Karpas-422 (cell line): Measurements from ENCODE around the gene UCKL1. TPM values are rescaled to one million over a fixed set of nuclear protein-coding genes. Genes with fewer than 3 reads are reported as not detected.

ENCODE experiments used
- DNase-seq: peaks from one replicate; pipeline ENCODE4 v3.0.0-alpha.2; 2015
- H2AFZ ChIP-seq: fragments of 200-600 bp; sonication (generic); 2 replicates; pipeline ENCODE4 v1.6.1; 2014; ENCODE audit warnings: antibody characterized with exemption, low read length, mixed read lengths
- H3K27ac ChIP-seq: fragments of 200-600 bp; sonication (generic); 2 replicates; pipeline ENCODE4 v1.5.1; 2014; ENCODE audit warnings: mild to moderate bottlenecking, low read length, moderate library complexity
- H3K27me3 ChIP-seq: fragments of 200-600 bp; sonication (generic); 2 replicates; pipeline ENCODE4 v1.6.1; 2014; ENCODE audit warnings: low read length, mixed read lengths
- H3K36me3 ChIP-seq: fragments of 200-600 bp; sonication (generic); 2 replicates; pipeline ENCODE4 v1.6.1; 2014; ENCODE audit warnings: low read length, mixed read lengths; ENCODE audit not compliant: insufficient read depth
- H3K4me1 ChIP-seq: fragments of 200-600 bp; sonication (generic); 2 replicates; pipeline ENCODE4 v1.6.1; 2014; ENCODE audit warnings: mild to moderate bottlenecking, low read length, mixed read lengths
- H3K4me2 ChIP-seq: fragments of 200-600 bp; sonication (generic); 2 replicates; pipeline ENCODE4 v1.6.1; 2014; ENCODE audit warnings: low read length, low read depth, mild to moderate bottlenecking; ENCODE audit not compliant: poor library complexity, severe bottlenecking
- H3K4me3 ChIP-seq: fragments of 200-600 bp; sonication (generic); 2 replicates; pipeline ENCODE4 v1.5.1; 2014; ENCODE audit warnings: mild to moderate bottlenecking, antibody characterized with exemption, low read length, mixed read lengths
- H3K79me2 ChIP-seq: fragments of 200-600 bp; sonication (generic); 2 replicates; pipeline ENCODE4 v1.6.1; 2014; ENCODE audit warnings: mild to moderate bottlenecking, low read length, mixed read lengths
- H3K9ac ChIP-seq: fragments of 200-600 bp; sonication (generic); 2 replicates; pipeline ENCODE4 v1.6.0; 2014; ENCODE audit warnings: low read length
- H3K9me2 ChIP-seq: fragments of 200-600 bp; sonication (generic), shearing (Covaris generic); replicated peaks from 2 replicates; pipeline ENCODE4 v1.6.0; 2014; ENCODE audit warnings: mild to moderate bottlenecking, low read length, moderate library complexity; ENCODE audit not compliant: insufficient read depth
- H3K9me3 ChIP-seq: fragments of 300-700, 200-600 bp; sonication (generic); 2 replicates; pipeline ENCODE4 v1.6.1; 2014; ENCODE audit warnings: low read length, mixed read lengths
- H4K20me1 ChIP-seq: fragments of 200-600 bp; sonication (generic); 2 replicates; pipeline ENCODE4 v1.6.1; 2014; ENCODE audit warnings: mild to moderate bottlenecking, antibody characterized with exemption, low read length, low read depth; ENCODE audit not compliant: insufficient read depth
- total RNA-seq: library from RNA; depleted of rRNA; stranded (reverse); fragments of >200 nt; shearing (Covaris generic); gene quantifications from 2 replicates; pipeline ENCODE4 v1.2.3, GENCODE V29; 2014; ENCODE audit warnings: low replicate concordance

The UCKL1 gene
- total RNA-seq, 1 experiment from 2014 or later = 32.3 TPM

DNA sequence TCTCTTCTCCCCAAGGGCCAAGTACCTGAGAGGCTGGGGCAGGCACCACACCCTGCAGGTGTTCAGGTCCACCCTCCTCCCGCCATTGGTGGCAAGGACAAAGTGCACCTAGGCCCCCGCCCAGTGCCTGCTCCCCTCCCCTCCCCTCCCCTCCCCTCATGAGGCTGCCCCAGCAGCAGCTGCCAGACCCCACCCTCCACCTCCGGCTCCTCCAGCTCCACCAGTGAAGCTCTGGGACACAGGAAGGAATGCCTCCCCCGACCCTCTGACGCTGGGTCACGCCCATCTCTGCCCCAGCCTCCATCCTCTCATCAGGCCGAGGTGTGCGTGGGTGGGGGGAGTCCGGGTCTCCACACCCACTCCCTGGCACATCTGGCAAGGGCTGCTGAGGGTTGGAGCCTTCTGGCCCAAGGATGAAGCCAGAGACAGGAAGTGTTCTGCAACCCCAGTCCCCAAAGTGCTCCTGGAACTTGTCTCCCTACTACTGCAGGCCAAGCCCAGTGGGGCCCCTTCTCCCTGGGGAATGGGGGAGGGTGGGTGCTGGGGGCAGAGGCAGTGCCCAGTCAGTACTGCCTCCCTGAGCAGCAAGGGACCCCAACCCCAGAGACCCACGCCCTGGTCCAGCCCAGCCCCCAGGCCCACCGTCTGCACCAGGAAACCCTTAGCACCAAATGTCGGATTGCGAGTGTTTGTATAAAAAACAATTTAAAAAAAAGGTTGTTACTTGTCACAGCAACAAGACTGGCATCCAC lies 1.6 kb upstream of the UCKL1 start:
- peak overlapping the region; percentile 74 for H3K9ac ChIP-seq
- no peaks in the 10 kb centered on the region for H3K9me3 ChIP-seq
- H3K27ac ChIP-seq = no peak overlapping the region
- peak overlapping the region; percentile 45; the same call in 1 of the 2 replicates for H2AFZ ChIP-seq
- peaks cover 29% of the 10 kb centered on the region for H3K79me2 ChIP-seq
- DNase-seq = peak; percentile 58
- H3K4me3 ChIP-seq = peak overlapping the region; percentile 72; the same call in 1 of the 2 replicates
- H3K4me1 ChIP-seq = peaks cover 42% of the 10 kb centered on the region
- H4K20me1 ChIP-seq = peaks cover 18% of the 10 kb centered on the region; the same call in 1 of the 2 replicates
- H3K27me3 ChIP-seq = no peaks in the 10 kb centered on the region
- no peaks in the 10 kb centered on the region for H3K36me3 ChIP-seq
- H3K9me2 ChIP-seq = no peaks in the 10 kb centered on the region
- peak overlapping the region; percentile 97 for H3K4me2 ChIP-seq

DNA sequence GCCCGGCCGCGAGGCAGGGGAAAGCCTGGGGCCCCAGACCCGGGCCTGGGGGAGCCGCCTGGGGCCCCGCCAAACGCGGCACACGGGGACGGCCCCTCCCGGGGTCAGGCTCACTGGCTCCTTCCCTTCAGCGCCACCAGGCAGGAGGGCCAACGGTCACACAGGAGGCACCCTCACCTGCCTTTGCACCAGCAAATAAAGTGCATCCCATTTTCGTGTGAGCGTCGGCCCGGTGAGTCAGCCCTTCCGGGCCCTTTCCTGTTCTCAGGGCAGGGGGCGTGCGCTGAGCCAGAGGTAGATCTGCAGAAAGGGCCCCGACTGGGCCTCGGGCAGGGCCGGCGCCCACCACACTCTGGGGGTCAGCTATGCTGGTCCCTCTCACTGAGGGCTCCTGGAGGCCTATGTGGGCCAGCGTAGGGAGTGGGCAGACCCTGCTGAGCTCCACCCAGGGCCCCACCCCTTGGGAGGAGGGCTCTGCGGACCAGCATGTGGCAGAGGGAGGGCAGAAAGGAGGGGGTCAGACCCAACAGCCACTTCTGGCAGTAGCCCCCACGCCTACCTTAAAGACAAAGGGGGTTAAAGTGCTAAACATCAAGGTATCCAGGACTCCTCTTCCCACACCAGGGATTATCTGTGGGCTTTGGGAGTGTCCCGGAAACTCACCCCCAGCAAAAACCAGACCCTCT lies 931 bp upstream of the UCKL1 start:
- no peaks in the 10 kb centered on the region for H3K9me2 ChIP-seq

DNA sequence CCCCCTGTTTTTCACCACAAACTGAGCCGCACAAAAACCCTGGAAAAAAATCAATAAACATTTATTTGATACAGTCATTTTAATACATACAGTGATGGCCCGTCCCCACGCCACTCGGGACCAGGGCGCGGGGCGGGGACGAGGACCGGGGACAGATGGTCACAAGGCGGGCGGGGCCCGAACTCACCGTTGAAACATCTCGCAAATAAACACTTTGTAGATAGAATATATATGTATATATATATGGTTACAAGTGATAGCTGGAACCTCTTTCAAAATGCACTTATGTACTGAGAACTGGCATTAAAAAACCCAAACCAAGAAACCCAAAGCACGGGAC lies 418 bp upstream of the UCKL1 start:
- no peak for DNase-seq
- no peaks in the 10 kb centered on the region for H3K9me3 ChIP-seq
- no peaks in the 10 kb centered on the region for H3K27me3 ChIP-seq
- H2AFZ ChIP-seq = 0 out of 2 replicates have a peak overlapping the region, but pooled peaks have one; percentile 63
- H4K20me1 ChIP-seq = peaks cover 31% of the 10 kb centered on the region; the same call in 1 of the 2 replicates
- H3K4me1 ChIP-seq = peaks cover 55% of the 10 kb centered on the region
- peak overlapping the region; percentile 59 for H3K27ac ChIP-seq
- H3K4me2 ChIP-seq = peak overlapping the region; percentile 97
- peak overlapping the region; percentile 72 for H3K4me3 ChIP-seq
- no peaks in the 10 kb centered on the region for H3K9me2 ChIP-seq
- peak overlapping the region; percentile 74 for H3K9ac ChIP-seq
- H3K79me2 ChIP-seq = peaks cover 41% of the 10 kb centered on the region
- H3K36me3 ChIP-seq = no peaks in the 10 kb centered on the region

More for the DNA sequence above, 931 bp upstream of the UCKL1 start:
- Histone ChIP-seq H4K20me1 (peaks cover 25% of the 10 kb centered on the region; the same call in 1 of the 2 replicates), H3K4me3 (peak overlapping the region; percentile 72), H3K36me3 (no peaks in the 10 kb centered on the region), H3K9ac (peak overlapping the region; percentile 74), H3K4me2 (peak overlapping the region; percentile 97), H3K27ac (peak overlapping the region; percentile 59), H3K9me3 (no peaks in the 10 kb centered on the region), H2AFZ (peak overlapping the region; percentile 45; the same call in 1 of the 2 replicates), H3K27me3 (no peaks in the 10 kb centered on the region), H3K4me1 (peaks cover 50% of the 10 kb centered on the region), H3K79me2 (peaks cover 36% of the 10 kb centered on the region)
- peak; percentile 85 for DNase-seq

DNA sequence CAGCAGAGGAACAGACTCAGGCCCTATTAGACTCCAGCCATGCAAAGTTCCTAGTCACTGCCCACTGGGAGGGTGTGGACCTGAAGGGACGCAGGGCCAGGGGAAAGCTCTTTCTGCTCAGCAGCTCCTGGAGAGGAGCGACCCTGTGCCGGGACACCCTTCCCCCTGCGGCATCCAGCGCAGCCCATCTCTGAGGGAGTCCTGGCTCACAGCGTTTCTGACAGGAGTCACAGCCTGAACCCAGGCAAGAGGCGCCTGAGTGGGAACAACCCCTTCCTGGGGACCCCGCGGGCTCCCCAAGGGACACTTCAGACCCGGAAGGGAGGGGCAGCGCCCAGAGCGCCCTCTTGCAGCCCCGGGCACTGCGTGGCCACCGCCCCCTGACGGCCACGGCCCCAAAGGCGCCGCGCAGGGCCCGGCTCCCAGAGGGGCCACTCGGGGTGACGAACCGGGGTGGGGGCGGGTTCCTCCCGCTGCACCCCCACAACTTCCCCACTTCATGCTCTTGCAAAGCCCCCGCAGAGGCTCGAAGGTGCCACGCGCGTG lies 862 bp downstream of the UCKL1 start:
- Histone ChIP-seq H2AFZ (no peak overlapping the region), H3K4me1 (peaks cover 68% of the 10 kb centered on the region), H3K4me3 (peak overlapping the region; percentile 94), H4K20me1 (peaks cover 43% of the 10 kb centered on the region; the same call in 1 of the 2 replicates), H3K9me2 (no peaks in the 10 kb centered on the region), H3K4me2 (peak overlapping the region; percentile 81), H3K79me2 (peaks cover 54% of the 10 kb centered on the region), H3K27ac (peak overlapping the region; percentile 81), H3K9ac (peak overlapping the region; percentile 99), H3K9me3 (no peaks in the 10 kb centered on the region), H3K36me3 (no peaks in the 10 kb centered on the region), H3K27me3 (no peaks in the 10 kb centered on the region)
- peak; percentile 84 for DNase-seq

DNA sequence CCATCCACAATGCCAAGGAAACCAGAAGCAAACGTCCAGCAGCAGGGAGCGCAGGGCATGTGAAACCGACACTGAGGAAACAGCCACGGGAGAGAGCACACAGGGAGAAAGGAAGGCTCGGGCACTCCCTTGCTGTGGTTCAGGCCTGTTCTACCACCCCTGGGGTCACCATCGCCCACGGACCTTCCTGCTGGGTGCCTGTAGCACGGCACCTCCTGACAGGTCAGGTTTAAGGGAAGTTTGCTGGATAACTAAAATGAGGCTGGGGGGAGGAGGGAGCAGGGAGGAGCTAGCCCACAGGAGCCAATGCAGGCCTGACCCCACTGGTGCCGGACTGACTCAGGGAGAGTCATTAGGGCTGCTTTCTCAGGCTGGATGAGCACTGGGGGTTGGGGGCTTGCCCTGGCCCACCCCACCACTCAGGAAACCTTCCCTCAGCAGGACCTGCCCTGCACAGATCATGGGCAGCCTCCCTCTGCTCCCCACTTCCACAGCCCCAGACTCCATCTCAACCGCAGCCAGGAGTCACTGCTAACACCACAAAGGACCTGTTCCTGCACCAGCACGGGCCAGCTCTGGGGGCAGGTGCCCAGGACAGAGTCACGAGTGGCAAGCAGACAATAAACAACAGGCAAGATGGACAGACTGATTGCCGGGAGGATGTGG lies 2.3 kb downstream of the UCKL1 start:
- Histone ChIP-seq H3K9me2 (no peaks in the 10 kb centered on the region), H3K27ac (no peak overlapping the region), H3K9ac (peak overlapping the region; percentile 99), H2AFZ (no peak overlapping the region), H3K4me1 (peaks cover 82% of the 10 kb centered on the region), H3K4me2 (peak overlapping the region; percentile 81), H4K20me1 (peaks cover 56% of the 10 kb centered on the region), H3K79me2 (peaks cover 67% of the 10 kb centered on the region), H3K36me3 (no peaks in the 10 kb centered on the region), H3K4me3 (peak overlapping the region; percentile 94; the same call in 1 of the 2 replicates), H3K9me3 (no peaks in the 10 kb centered on the region), H3K27me3 (no peaks in the 10 kb centered on the region)
- DNase-seq = no peak

DNA sequence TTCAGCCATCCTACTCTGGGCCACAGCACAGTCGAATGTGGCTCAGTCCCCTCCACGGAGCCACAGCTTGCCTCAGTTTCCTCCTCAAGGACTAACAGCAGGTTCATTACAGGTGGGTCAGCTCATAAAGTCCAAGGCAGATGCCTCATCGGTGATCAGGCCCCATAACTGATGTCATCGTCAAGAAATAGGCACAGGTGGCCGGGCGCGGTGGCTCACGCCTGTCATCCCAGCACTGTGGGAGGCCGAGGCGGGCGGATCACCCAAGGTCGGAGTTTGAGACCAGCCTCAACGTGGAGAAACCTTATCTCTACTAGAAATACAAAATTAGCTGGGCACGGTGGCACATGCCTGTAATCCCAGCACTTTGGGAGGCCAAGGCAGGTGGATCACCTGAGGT lies 3.4 kb downstream of the UCKL1 start:
- H3K9me3 ChIP-seq = no peaks in the 10 kb centered on the region
- no peaks in the 10 kb centered on the region for H3K9me2 ChIP-seq
- H3K4me1 ChIP-seq = peaks cover 75% of the 10 kb centered on the region
- H2AFZ ChIP-seq = no peak overlapping the region
- H3K27me3 ChIP-seq = no peaks in the 10 kb centered on the region
- no peak for DNase-seq
- no peak overlapping the region for H3K9ac ChIP-seq
- H3K27ac ChIP-seq = no peak overlapping the region
- peaks cover 78% of the 10 kb centered on the region for H3K79me2 ChIP-seq
- H3K4me2 ChIP-seq = no peak overlapping the region
- no peak overlapping the region for H3K4me3 ChIP-seq
- H3K36me3 ChIP-seq = peaks cover 5% of the 10 kb centered on the region; the same call in 1 of the 2 replicates
- H4K20me1 ChIP-seq = peaks cover 67% of the 10 kb centered on the region

DNA sequence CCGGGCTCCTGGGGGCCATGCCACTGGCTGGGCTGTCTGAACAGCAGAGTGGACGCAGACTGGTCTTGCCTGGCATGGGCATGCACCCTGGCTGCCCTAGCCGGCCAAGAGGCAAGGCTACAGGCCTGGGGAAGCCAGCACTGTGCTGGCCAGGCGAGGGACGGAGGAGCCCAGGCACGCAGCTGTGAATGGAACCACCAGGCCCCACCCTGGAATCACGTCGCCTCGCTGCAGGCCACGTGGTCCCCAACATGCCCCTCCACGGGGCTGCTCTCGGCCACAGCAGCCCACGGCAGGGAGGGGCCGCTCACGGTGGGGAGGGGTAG lies 4.0 kb downstream of the UCKL1 start:
- Histone ChIP-seq H3K79me2 (peaks cover 84% of the 10 kb centered on the region), H3K9me2 (no peaks in the 10 kb centered on the region), H3K27me3 (no peaks in the 10 kb centered on the region), H3K4me1 (peaks cover 69% of the 10 kb centered on the region), H3K4me3 (no peak overlapping the region), H3K27ac (peak overlapping the region; percentile 81), H3K9me3 (no peaks in the 10 kb centered on the region), H4K20me1 (peaks cover 73% of the 10 kb centered on the region), H2AFZ (no peak overlapping the region), H3K36me3 (peaks cover 6% of the 10 kb centered on the region; the same call in 1 of the 2 replicates), H3K4me2 (peak overlapping the region; percentile 51), H3K9ac (peak overlapping the region; percentile 43; the same call in 1 of the 2 replicates)
- DNase-seq = no peak
